Measurements from ENCODE around the gene CAPNS1. TPM values are rescaled to one million over a fixed set of nuclear protein-coding genes. Genes with fewer than 3 reads are reported as not detected.
"Not testable (repeated sequence)": the region's sequence is repeated elsewhere in the genome, so short reads cannot be mapped to it uniquely, and the experiment has no call there.

The CAPNS1 gene
- total and polyA plus RNA-seq, 10 donors = 130 to 602 (median 347) TPM

DNA sequence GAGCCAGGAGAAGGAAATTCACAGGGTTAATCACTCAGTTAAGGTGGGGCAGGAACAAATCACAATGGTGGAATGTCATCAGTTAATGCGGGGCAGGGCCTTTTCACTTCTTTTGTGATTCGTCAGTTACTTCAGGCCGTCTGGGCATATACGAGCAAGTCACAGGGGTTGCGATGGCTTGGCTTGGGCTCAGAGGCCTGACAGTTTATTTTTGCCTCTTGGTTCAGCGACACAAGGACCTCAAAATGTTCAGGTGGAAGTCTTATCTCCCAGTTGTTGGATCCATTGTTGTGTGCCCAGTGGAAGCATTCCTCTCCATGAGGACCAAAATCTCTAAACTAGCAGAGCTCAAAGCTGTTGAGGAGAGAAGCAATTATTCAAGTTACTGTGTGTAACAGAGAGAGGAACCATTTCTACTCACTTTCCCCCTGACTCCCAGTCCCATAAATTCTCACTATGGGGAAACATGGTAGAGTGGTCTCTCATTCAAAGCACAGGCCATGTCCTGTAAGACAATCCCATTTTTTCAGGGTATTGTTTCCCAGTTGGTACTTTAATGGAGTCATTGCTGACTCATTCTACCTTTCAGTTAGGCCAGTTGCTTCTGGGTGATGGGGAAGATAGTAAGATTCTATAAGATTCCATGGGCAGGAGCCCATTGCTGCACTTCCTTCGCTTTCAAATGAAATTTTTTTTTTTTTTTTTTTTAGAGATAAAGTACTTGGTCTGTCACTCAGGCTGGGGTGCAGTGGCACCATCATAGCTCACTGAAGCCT, 21.1 kb downstream of the CAPNS1 start:
- Histone ChIP-seq H3K36me3 (peaks cover 0 to 41% (median 0%) of the 10 kb centered on the region in 6 donors), H3K27ac (no peak overlapping the region), H3K4me1 (no peaks in the 10 kb centered on the region), H3K4me3 (no peak overlapping the region), H3K27me3 (replicated peaks in 1 of 7) (no peaks in the 10 kb centered on the region), H3K9me3 (no peaks in the 10 kb centered on the region)
- TF ChIP-seq POLR2AphosphoS5 (IDR thresholded peaks at IDR 0.05) = no peak
- TF ChIP-seq, protein P1, sequence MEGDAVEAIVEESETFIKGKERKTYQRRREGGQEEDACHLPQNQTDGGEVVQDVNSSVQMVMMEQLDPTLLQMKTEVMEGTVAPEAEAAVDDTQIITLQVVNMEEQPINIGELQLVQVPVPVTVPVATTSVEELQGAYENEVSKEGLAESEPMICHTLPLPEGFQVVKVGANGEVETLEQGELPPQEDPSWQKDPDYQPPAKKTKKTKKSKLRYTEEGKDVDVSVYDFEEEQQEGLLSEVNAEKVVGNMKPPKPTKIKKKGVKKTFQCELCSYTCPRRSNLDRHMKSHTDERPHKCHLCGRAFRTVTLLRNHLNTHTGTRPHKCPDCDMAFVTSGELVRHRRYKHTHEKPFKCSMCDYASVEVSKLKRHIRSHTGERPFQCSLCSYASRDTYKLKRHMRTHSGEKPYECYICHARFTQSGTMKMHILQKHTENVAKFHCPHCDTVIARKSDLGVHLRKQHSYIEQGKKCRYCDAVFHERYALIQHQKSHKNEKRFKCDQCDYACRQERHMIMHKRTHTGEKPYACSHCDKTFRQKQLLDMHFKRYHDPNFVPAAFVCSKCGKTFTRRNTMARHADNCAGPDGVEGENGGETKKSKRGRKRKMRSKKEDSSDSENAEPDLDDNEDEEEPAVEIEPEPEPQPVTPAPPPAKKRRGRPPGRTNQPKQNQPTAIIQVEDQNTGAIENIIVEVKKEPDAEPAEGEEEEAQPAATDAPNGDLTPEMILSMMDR (IDR thresholded peaks at IDR 0.05 in 8 of 11, conservative IDR thresholded peaks at IDR 0.05 in 3 of 11) = no peak
- TF ChIP-seq POLR2A (IDR thresholded peaks at IDR 0.05) = no peak
- peak; percentile 19 for DNase-seq
- 93 to 97% (median 93%) methylated on average over 7 of the region's 7 CpGs for WGBS, 5 donors
- intact Hi-C loops (cut with DNase I; ENCODE audit: low total_unique reads) = no loop called here

DNA sequence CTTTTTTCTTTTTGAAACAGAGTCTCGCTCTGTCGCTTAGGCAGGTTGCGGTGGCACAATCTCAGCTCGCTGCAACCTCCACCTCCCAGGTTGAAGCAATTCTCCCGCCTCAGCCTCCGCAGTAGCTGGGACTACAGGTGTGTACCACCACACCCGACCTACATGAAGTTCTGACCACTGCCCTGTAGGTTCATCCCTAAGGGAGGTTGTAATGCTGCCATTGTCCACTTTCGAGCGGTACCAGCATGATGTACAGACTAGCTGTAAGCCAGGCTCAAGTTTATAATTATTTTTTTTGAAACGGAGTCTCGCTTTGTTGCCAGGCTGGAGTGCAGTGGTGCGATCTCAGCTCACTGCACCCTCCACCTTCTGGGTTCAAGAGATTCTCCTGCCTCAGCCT, 23.9 kb downstream of the CAPNS1 start:
- peak; percentile 38 for DNase-seq
- intact Hi-C loops (cut with DNase I; ENCODE audit: low total_unique reads) = no loop called here
- Histone ChIP-seq H3K27ac (no peak overlapping the region), H3K27me3 (replicated peaks in 1 of 7) (no peaks in the 10 kb centered on the region), H3K9me3 (no peaks in the 10 kb centered on the region), H3K36me3 (peaks cover 0 to 53% (median 0%) of the 10 kb centered on the region in 6 donors), H3K4me3 (no peak overlapping the region), H3K4me1 (peaks cover 0 to 5% (median under 1%) of the 10 kb centered on the region in 6 donors)
- TF ChIP-seq POLR2A (IDR thresholded peaks at IDR 0.05) (no peak), POLR2AphosphoS5 (IDR thresholded peaks at IDR 0.05) (no peak)
- TF ChIP-seq, protein P1 (IDR thresholded peaks at IDR 0.05 in 8 of 11, conservative IDR thresholded peaks at IDR 0.05 in 3 of 11) = no peak
- WGBS, 5 donors = 93 to 97% (median 96%) methylated on average over 12 of the region's 12 CpGs

DNA sequence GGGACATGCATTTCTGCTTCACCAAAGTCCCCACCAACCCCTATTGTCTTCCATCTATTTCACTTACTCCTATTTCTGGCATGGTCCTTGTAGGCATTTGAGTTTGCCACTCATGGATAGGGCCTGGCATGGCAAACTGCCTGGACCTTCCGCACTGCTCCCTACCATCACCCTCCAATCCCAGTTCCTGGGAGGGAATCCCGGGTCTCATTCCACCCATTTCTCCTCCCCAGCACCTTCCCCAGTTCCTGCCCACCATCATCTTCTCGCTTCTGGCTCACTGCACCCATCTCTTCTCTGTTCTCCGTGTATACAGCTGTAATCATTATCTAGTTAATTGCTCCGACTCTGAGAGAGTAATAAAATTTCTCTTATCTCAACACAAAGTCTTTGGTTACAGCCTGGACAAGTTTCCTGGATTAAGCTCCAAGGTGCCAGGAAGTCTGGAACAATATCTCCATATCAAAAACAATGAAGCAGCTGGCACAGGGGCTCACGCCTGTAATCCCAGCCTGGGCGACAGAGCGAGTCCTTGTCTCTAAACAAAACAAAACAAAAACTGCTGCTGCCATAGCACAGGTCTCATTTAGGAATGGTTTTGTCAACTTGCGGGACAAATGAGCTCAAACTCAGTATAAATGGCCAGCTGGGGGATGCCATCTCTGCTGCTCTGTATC, 29.4 kb downstream of the CAPNS1 start:
- Histone ChIP-seq H3K4me3 (no peak overlapping the region), H3K27ac (peak overlapping the region; percentile 27 to 85 (median 72)), H3K9me3 (no peaks in the 10 kb centered on the region), H3K4me1 (peaks cover 4 to 22% (median 9%) of the 10 kb centered on the region in 6 donors), H3K36me3 (peaks cover 0 to 28% (median 0%) of the 10 kb centered on the region in 6 donors), H3K27me3 (replicated peaks in 1 of 7) (no peaks in the 10 kb centered on the region)
- DNase-seq = no peak
- TF ChIP-seq POLR2A (IDR thresholded peaks at IDR 0.05) (no peak), POLR2AphosphoS5 (IDR thresholded peaks at IDR 0.05) (peak in 1 of 3 donors; percentile 23)
- intact Hi-C loops (cut with DNase I; ENCODE audit: low total_unique reads) = loop anchor here (5.0 kb wide), 1 partner anchor 112 kb away; no protein-coding TSS in a partner anchor
- WGBS, 5 donors = 58 to 73% (median 66%) methylated on average over 9 of the region's 9 CpGs

DNA sequence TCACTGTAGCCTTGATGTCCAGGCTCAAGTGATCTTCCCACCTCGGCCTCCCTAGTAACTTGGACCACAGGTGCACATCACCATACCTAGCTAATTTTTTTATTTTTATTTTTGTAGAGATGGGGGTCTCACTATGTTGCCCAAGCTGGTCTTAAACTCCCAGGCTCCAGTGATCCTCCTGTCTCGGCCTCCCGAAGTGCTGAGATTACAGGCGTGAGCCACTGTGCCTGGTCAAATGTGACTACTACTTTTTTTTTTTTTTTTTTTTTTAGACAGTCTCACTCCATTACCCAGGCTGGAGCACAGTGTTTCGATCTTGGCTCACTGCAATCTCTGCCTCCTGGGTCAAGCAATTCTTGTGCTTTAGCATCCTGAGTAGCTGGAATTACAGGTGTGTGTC, 33.0 kb downstream of the CAPNS1 start:
- Histone ChIP-seq H3K27ac (no peak overlapping the region), H3K4me1 (peaks cover 4 to 22% (median 9%) of the 10 kb centered on the region in 6 donors), H3K9me3 (no peaks in the 10 kb centered on the region), H3K36me3 (no peaks in the 10 kb centered on the region), H3K4me3 (no peak overlapping the region), H3K27me3 (replicated peaks in 1 of 7) (no peaks in the 10 kb centered on the region)
- WGBS, 5 donors = 87 to 96% (median 93%) methylated on average over 5 of the region's 5 CpGs
- DNase-seq = peak; percentile 17
- intact Hi-C loops (cut with DNase I; ENCODE audit: low total_unique reads) = loop anchor here (5.0 kb wide), 1 partner anchor 46 kb away; no protein-coding TSS in a partner anchor
- TF ChIP-seq, protein P1 (IDR thresholded peaks at IDR 0.05 in 8 of 11, conservative IDR thresholded peaks at IDR 0.05 in 3 of 11) = no peak
- TF ChIP-seq POLR2AphosphoS5 (IDR thresholded peaks at IDR 0.05) (no peak), POLR2A (IDR thresholded peaks at IDR 0.05) (no peak)

DNA sequence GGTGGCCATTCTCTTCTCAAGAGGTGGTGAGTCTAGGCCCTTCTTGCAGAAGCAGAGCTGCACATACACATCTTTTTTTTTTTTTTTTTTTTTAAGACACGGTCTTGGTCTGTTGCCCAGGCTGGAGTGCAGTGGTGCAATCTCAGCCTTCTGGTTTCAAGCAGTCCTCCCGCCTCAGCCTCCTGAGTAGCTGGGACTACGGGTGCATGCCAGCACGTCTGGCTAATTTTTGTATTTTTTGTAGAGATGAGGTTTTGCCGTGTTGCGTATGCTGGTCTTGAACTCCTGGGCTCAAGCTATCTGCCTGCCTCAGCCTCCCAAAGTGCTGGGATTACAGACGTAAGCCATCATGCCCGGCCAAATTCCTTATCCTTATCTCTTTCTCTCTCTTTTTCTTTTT, 34.0 kb downstream of the CAPNS1 start:
- H3K9me3 ChIP-seq; DNase-seq; H3K27me3 ChIP-seq (replicated peaks in 1 of 7); H3K36me3 ChIP-seq; H3K4me3 ChIP-seq; H3K27ac ChIP-seq: not testable (repeated sequence)
- H3K4me1 ChIP-seq = peaks cover 4 to 17% (median 8%) of the 10 kb centered on the region in 6 donors
- WGBS, 5 donors = 80 to 93% (median 88%) methylated on average over 7 to 8 of the region's 8 CpGs
- intact Hi-C loops (cut with DNase I; ENCODE audit: low total_unique reads) = loop anchor here (5.0 kb wide), 1 partner anchor 47 kb away; no protein-coding TSS in a partner anchor

DNA sequence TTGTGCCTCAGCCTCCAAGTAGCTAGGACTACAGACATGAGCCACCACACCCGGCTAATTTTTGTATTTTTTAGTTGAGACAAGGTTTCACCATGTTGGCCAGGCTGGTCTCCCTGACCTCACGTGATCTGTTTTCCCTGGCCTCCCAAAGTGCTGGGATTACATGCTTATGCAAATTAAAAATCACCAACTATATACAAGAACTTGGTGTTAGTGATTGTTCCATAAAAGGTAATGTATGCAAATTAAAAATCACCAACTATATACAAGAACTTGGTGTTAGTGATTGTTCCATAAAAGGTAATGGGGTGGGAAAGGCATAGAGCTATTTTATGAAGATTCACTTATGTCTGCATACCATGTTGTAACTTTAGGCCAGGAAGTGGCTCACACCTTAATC, 39.2 kb downstream of the CAPNS1 start:
- H3K4me3 ChIP-seq; H3K4me1 ChIP-seq; H3K9me3 ChIP-seq; H3K27ac ChIP-seq; H3K27me3 ChIP-seq (replicated peaks in 1 of 7); DNase-seq; intact Hi-C loops (cut with DNase I; ENCODE audit: low total_unique reads): not testable (repeated sequence)
- peaks cover 0 to 20% (median 13%) of the 10 kb centered on the region in 6 donors for H3K36me3 ChIP-seq
- 44 to 73% (median 62%) methylated on average over 2 of the region's 2 CpGs for WGBS, 5 donors

All from spleen (tissue), 11 donors.